H9 (cell line): ENCODE measurements around the gene ANO2. TPM values are rescaled to one million over a fixed set of nuclear protein-coding genes. Genes with fewer than 3 reads are reported as not detected.

ENCODE experiments used
- DNase-seq: peaks from one replicate; pipeline ENCODE4 v3.0.0-alpha.2; 2017
- H2AFZ ChIP-seq: one replicate; pipeline ENCODE4 v1.6.1; 2013; ENCODE audit warnings: mild to moderate bottlenecking, low read length, control low read depth, moderate library complexity
- H2AK5ac ChIP-seq: 2 replicates; pipeline ENCODE4 v1.6.1; 2013; ENCODE audit warnings: low read length, control low read depth, mixed read lengths; ENCODE audit not compliant: insufficient read length
- H2BK120ac ChIP-seq: one replicate; pipeline ENCODE4 v1.6.1; 2013; ENCODE audit warnings: low read depth, mild to moderate bottlenecking, low read length, control low read depth, inconsistent platforms; ENCODE audit not compliant: poor library complexity, severe bottlenecking
- H2BK12ac ChIP-seq: 2 replicates; pipeline ENCODE4 v1.6.1; 2013; ENCODE audit warnings: low read length, control low read depth, mixed read lengths, low read depth; ENCODE audit not compliant: insufficient read length
- H2BK15ac ChIP-seq: 2 replicates; pipeline ENCODE4 v1.6.1; 2013; ENCODE audit warnings: low read depth, low read length, control low read depth
- H2BK20ac ChIP-seq: one replicate; pipeline ENCODE4 v1.6.1; 2013; ENCODE audit warnings: low read depth, mild to moderate bottlenecking, low read length, control low read depth, inconsistent platforms; ENCODE audit not compliant: poor library complexity, severe bottlenecking
- H2BK5ac ChIP-seq: 2 replicates; pipeline ENCODE4 v1.6.1; 2013; ENCODE audit warnings: low read length, control low read depth, mixed read lengths; ENCODE audit not compliant: insufficient read length
- H3K14ac ChIP-seq: 2 replicates; pipeline ENCODE4 v1.6.1; 2013; ENCODE audit warnings: low read length, control low read depth; ENCODE audit not compliant: insufficient read depth
- H3K18ac ChIP-seq: 2 replicates; pipeline ENCODE4 v1.6.1; 2013; ENCODE audit warnings: low read depth, mild to moderate bottlenecking, mixed read lengths, low read length, control low read depth; ENCODE audit not compliant: insufficient read length
- H3K23ac ChIP-seq: 2 replicates; pipeline ENCODE4 v1.6.1; 2013; ENCODE audit warnings: low read length, control low read depth, mixed read lengths, low read depth; ENCODE audit not compliant: insufficient read length
- H3K23me2 ChIP-seq: 2 replicates; pipeline ENCODE4 v1.6.1; 2013; ENCODE audit warnings: low read depth, mild to moderate bottlenecking, mixed read lengths, low read length, control low read depth; ENCODE audit not compliant: insufficient read length, poor library complexity, severe bottlenecking
- H3K27ac ChIP-seq: 2 replicates; pipeline ENCODE4 v1.5.1; 2013; ENCODE audit warnings: low read length, control low read depth, mixed read lengths, low read depth; ENCODE audit not compliant: insufficient read length
- H3K27me3 ChIP-seq: 2 replicates; pipeline ENCODE4 v1.6.1; 2013; ENCODE audit warnings: low read length, control low read depth, inconsistent platforms; ENCODE audit not compliant: insufficient read depth
- H3K4ac ChIP-seq: 2 replicates; pipeline ENCODE4 v1.6.1; 2013; ENCODE audit warnings: low read depth, mild to moderate bottlenecking, control low read depth, inconsistent platforms, low read length, moderate library complexity
- H3K4me1 ChIP-seq: 2 replicates; pipeline ENCODE4 v1.6.1; 2013; ENCODE audit warnings: low read length, control low read depth, inconsistent platforms; ENCODE audit not compliant: insufficient read depth
- H3K4me2 ChIP-seq: 2 replicates; pipeline ENCODE4 v1.6.1; 2013; ENCODE audit warnings: low read length, control low read depth, mixed read lengths; ENCODE audit not compliant: insufficient read length, insufficient read depth
- H3K56ac ChIP-seq: 2 replicates; pipeline ENCODE4 v1.6.1; 2013; ENCODE audit warnings: low read depth, mild to moderate bottlenecking, mixed read lengths, low read length, control low read depth; ENCODE audit not compliant: insufficient read length
- H3K79me1 ChIP-seq: 2 replicates; pipeline ENCODE4 v1.6.1; 2013; ENCODE audit warnings: low read depth, mild to moderate bottlenecking, moderate library complexity, low read length, control low read depth, inconsistent platforms; ENCODE audit not compliant: insufficient read depth, poor library complexity, severe bottlenecking
- H3K79me2 ChIP-seq: 2 replicates; pipeline ENCODE4 v1.6.1; 2013; ENCODE audit warnings: low read length, control low read depth, inconsistent platforms; ENCODE audit not compliant: insufficient read depth
- H3K9ac ChIP-seq: 2 replicates; pipeline ENCODE4 v1.6.1; 2013; ENCODE audit warnings: low read length, control low read depth, mixed read lengths; ENCODE audit not compliant: insufficient read length; ENCODE audit errors: extremely low read depth
- H3K9me3 ChIP-seq: one replicate; pipeline ENCODE4 v1.6.1; 2013; ENCODE audit warnings: low read depth, low read length, inconsistent platforms; ENCODE audit not compliant: control insufficient read depth
- H3T11ph ChIP-seq: one replicate; pipeline ENCODE4 v1.6.1; 2013; ENCODE audit warnings: mild to moderate bottlenecking, low read length, control low read depth, inconsistent platforms
- H4K20me1 ChIP-seq: one replicate; pipeline ENCODE4 v1.6.1; 2013; ENCODE audit not compliant: control insufficient read depth, insufficient read length, insufficient read depth
- H4K5ac ChIP-seq: 2 replicates; pipeline ENCODE4 v1.6.1; 2013; ENCODE audit warnings: low read depth, mild to moderate bottlenecking, mixed read lengths, low read length, control low read depth; ENCODE audit not compliant: insufficient read length
- H4K8ac ChIP-seq: replicated peaks from 2 replicates; pipeline ENCODE4 v1.6.1; 2013; ENCODE audit warnings: low read length, control low read depth, mixed read lengths, low read depth; ENCODE audit not compliant: insufficient read length
- H4K91ac ChIP-seq: 2 replicates; pipeline ENCODE4 v1.6.1; 2013; ENCODE audit warnings: low read depth, mild to moderate bottlenecking, moderate library complexity, mixed read lengths, low read length, control low read depth; ENCODE audit not compliant: insufficient read length
- H3K27ac Mint-ChIP-seq, 3 experiments: 2 replicates in 2 of 3; 3 replicates in 1 of 3; pipeline ENCODE4 v1.8.0; 2020 to 2021; ENCODE audit warnings: mixed read lengths in 3 of 3, mild to moderate bottlenecking in 1 of 3, moderate library complexity in 1 of 3
- H3K27me3 Mint-ChIP-seq: 2 replicates; pipeline ENCODE4 v1.8.0; 2021; ENCODE audit warnings: low read depth, mild to moderate bottlenecking, moderate library complexity, mixed read lengths
- H3K36me3 Mint-ChIP-seq, 3 experiments: 2 replicates in 2 of 3; 3 replicates in 1 of 3; pipeline ENCODE4 v1.8.0; 2020 to 2021; ENCODE audit warnings: low read depth in 3 of 3, mixed read lengths in 3 of 3; ENCODE audit not compliant: insufficient read depth in 1 of 3
- H3K4me1 Mint-ChIP-seq, 2 experiments: 2 replicates each; pipeline ENCODE4 v1.8.0; 2020; ENCODE audit warnings: mixed read lengths in 2 of 2
- H3K4me3 Mint-ChIP-seq, 2 experiments: 2 replicates in 1 of 2; 3 replicates in 1 of 2; pipeline ENCODE4 v1.8.0; 2020 to 2021; ENCODE audit warnings: mild to moderate bottlenecking in 2 of 2, mixed read lengths in 2 of 2, moderate library complexity in 1 of 2
- H3K9me3 Mint-ChIP-seq, 2 experiments: 2 replicates in 1 of 2; 3 replicates in 1 of 2; pipeline ENCODE4 v1.8.0; 2020; ENCODE audit warnings: mild to moderate bottlenecking in 2 of 2, mixed read lengths in 2 of 2, moderate library complexity in 1 of 2
- WGBS: extraction: QIAGEN DNeasy Blood & Tissue Kit; methylation state at CpG from one replicate; pipeline ENCODE4 v1.1.7; 2013; ENCODE audit warnings: missing lambda C conversion rate, low lambda C conversion rate, mixed read lengths; ENCODE audit not compliant: insufficient read length; ENCODE audit errors: extremely low coverage; 5-methylcytosine and 5-hydroxymethylcytosine counted together
- total RNA-seq: library from RNA; stranded (reverse); gene quantifications from 2 replicates; pipeline ENCODE4 v1.2.1, GENCODE V29; 2021
- TF ChIP-seq, protein P1 (sequence below): fragments of 200-600 bp; sonication (generic); conservative IDR thresholded peaks from 3 replicates; pipeline ENCODE4 v1.8.0; 2021; ENCODE audit warnings: antibody characterized with exemption, mild to moderate bottlenecking

Gene ANO2
- total RNA-seq, 1 experiment from 2014 or later = 3.8 TPM

DNA sequence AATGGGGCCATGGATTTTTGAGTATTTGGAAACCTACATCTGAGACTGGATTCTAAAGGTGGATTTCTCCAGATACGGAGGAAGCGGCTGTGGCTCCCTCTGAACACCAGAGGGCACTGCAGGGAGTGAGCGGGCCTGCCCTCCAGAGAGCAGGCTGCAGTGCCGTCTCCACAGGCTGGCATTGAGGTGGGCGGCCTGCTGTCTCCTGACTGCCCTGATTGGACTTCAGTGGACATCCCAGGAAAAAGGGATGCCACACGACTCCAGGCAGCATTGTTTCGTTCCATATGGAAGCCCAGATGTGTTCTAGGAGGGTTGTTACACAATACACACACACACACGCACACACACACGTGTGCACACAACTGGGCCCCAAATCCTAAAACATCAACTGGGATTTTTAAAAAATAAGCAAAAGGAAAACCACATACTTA, 20.9 kb upstream of the ANO2 start:
- no peak overlapping the region for H2BK12ac ChIP-seq
- H3K79me1 ChIP-seq = no peaks in the 10 kb centered on the region
- no peaks in the 10 kb centered on the region for H3K23me2 ChIP-seq
- no peak overlapping the region for H3K9ac ChIP-seq
- Mint-ChIP-seq H3K4me3 (no peak overlapping the region; a peak in 1 of 5 replicates), H3K27ac (no peak overlapping the region), H3K27me3 (peaks cover 22% of the 10 kb centered on the region), H3K9me3 (no peaks in the 10 kb centered on the region), H3K4me1 (peaks cover 27 to 38% of the 10 kb centered on the region in 2 experiments), H3K36me3 (no peaks in the 10 kb centered on the region)
- H3K27ac ChIP-seq = no peak overlapping the region
- no peak overlapping the region for H4K5ac ChIP-seq
- TF ChIP-seq, protein P1, sequence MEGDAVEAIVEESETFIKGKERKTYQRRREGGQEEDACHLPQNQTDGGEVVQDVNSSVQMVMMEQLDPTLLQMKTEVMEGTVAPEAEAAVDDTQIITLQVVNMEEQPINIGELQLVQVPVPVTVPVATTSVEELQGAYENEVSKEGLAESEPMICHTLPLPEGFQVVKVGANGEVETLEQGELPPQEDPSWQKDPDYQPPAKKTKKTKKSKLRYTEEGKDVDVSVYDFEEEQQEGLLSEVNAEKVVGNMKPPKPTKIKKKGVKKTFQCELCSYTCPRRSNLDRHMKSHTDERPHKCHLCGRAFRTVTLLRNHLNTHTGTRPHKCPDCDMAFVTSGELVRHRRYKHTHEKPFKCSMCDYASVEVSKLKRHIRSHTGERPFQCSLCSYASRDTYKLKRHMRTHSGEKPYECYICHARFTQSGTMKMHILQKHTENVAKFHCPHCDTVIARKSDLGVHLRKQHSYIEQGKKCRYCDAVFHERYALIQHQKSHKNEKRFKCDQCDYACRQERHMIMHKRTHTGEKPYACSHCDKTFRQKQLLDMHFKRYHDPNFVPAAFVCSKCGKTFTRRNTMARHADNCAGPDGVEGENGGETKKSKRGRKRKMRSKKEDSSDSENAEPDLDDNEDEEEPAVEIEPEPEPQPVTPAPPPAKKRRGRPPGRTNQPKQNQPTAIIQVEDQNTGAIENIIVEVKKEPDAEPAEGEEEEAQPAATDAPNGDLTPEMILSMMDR = peak; percentile 89
- H2AFZ ChIP-seq = no peak overlapping the region
- H2BK15ac ChIP-seq = no peak overlapping the region
- H4K8ac ChIP-seq = no peak overlapping the region
- no peak overlapping the region for H3K23ac ChIP-seq
- no peak overlapping the region for H3T11ph ChIP-seq
- H3K4me2 ChIP-seq = no peak overlapping the region
- H3K14ac ChIP-seq = no peak overlapping the region
- H3K56ac ChIP-seq = no peak overlapping the region
- DNase-seq = peak; percentile 80
- H4K20me1 ChIP-seq = no peaks in the 10 kb centered on the region
- H3K4ac ChIP-seq = no peak overlapping the region
- H3K4me1 ChIP-seq = peaks cover 12% of the 10 kb centered on the region; the same call in 1 of the 2 replicates
- H2BK20ac ChIP-seq = no peak overlapping the region
- no peaks in the 10 kb centered on the region for H3K79me2 ChIP-seq
- H2BK120ac ChIP-seq = no peak overlapping the region
- no CpG with 5 or more reads among the region's 9 CpGs for WGBS
- no peaks in the 10 kb centered on the region for H3K27me3 ChIP-seq
- no peak overlapping the region for H3K18ac ChIP-seq
- H2AK5ac ChIP-seq = no peak overlapping the region
- no peaks in the 10 kb centered on the region for H3K9me3 ChIP-seq
- H2BK5ac ChIP-seq = no peak overlapping the region
- no peak overlapping the region for H4K91ac ChIP-seq
